Kidney glomerular epithelial cell (primary cell): ENCODE results near the gene PPFIA4.
A peak's percentile ranks its signal among the peaks of the same experiment; 100 is the strongest.

Experiments
- DNase-seq: peaks from one replicate; lab custom pipeline; 2025; lab: John Stamatoyannopoulos, UW

Gene PPFIA4

GRCh38 chr1:203040513-203041275, 14.4 kb downstream of the PPFIA4 start:
- no peak for DNase-seq

GRCh38 chr1:203041351-203041932, 15.2 kb downstream of the PPFIA4 start:
- DNase-seq = no peak

- DNase-seq = no peak
Observed at GRCh38 chr1:203043830-203044545, 17.7 kb downstream of the PPFIA4 start.

GRCh38 chr1:203044546-203045250, 18.4 kb downstream of the PPFIA4 start:
- no peak for DNase-seq

- no peak for DNase-seq
Observed at GRCh38 chr1:203045336-203045735, 19.0 kb downstream of the PPFIA4 start.

- no peak for DNase-seq
Observed at GRCh38 chr1:203045821-203046594, 19.7 kb downstream of the PPFIA4 start.

GRCh38 chr1:203046984-203047630, 20.8 kb downstream of the PPFIA4 start:
- peak; percentile 82 for DNase-seq

GRCh38 chr1:203048086-203048485, 21.8 kb downstream of the PPFIA4 start:
- no peak for DNase-seq

- DNase-seq = no peak
Observed at GRCh38 chr1:203048555-203049051, 22.3 kb downstream of the PPFIA4 start.

- no peak for DNase-seq
Observed at GRCh38 chr1:203049077-203049476, 22.8 kb downstream of the PPFIA4 start.

- no peak for DNase-seq
Observed at GRCh38 chr1:203049576-203050180, 23.4 kb downstream of the PPFIA4 start.

GRCh38 chr1:203050826-203051225, 24.5 kb downstream of the PPFIA4 start:
- no peak for DNase-seq

GRCh38 chr1:203051841-203052324, 25.6 kb downstream of the PPFIA4 start:
- no peak for DNase-seq

GRCh38 chr1:203052601-203053000, 26.3 kb downstream of the PPFIA4 start:
- DNase-seq = no peak

- DNase-seq = no peak
Observed at GRCh38 chr1:203054184-203054583, 27.9 kb downstream of the PPFIA4 start.

GRCh38 chr1:203054642-203055041, 28.4 kb downstream of the PPFIA4 start:
- DNase-seq = no peak

GRCh38 chr1:203055161-203055799, 29.0 kb downstream of the PPFIA4 start:
- DNase-seq = no peak

- peak; percentile 38 for DNase-seq
Observed at GRCh38 chr1:203056012-203056411, 29.7 kb downstream of the PPFIA4 start.

GRCh38 chr1:203056516-203056915, 30.2 kb downstream of the PPFIA4 start:
- no peak for DNase-seq
